GM12891 (cell line): Measurements from ENCODE around the gene USP44.

Experiments used
- POLR2A ChIP-seq: IDR thresholded peaks from 2 replicates; pipeline ENCODE4 v1.6.1; 2011; ENCODE audit warnings: low read depth, low read length, control low read depth
- POLR2AphosphoS5 ChIP-seq: IDR thresholded peaks from 2 replicates; pipeline ENCODE4 v1.6.1; 2011; ENCODE audit warnings: low read depth, low read length, control low read depth

- TF ChIP-seq POLR2AphosphoS5 (no peak), POLR2A (no peak)
Measured at GRCh38 chr12:95492462-95492861, 58.8 kb downstream of the USP44 start.
